HK-2 (cell line): ENCODE results near the gene CFL1.

Experiments
- DNase-seq: peaks from one replicate; pipeline ENCODE4 v3.0.0-alpha.2; 2018; ENCODE audit not compliant: unreplicated experiment

Gene CFL1

GRCh38 chr11:65887723-65888162 lies 29.8 kb upstream of the CFL1 start:
- DNase-seq = no peak

- no peak for DNase-seq
Observed at GRCh38 chr11:65886826-65887722, 29.1 kb upstream of the CFL1 start.

GRCh38 chr11:65885808-65886536 lies 28.0 kb upstream of the CFL1 start:
- DNase-seq = no peak

- no peak for DNase-seq
Observed at GRCh38 chr11:65885231-65885630, 27.3 kb upstream of the CFL1 start.

GRCh38 chr11:65884716-65885092 lies 26.7 kb upstream of the CFL1 start:
- DNase-seq = peak; percentile 73

- no peak for DNase-seq
Observed at GRCh38 chr11:65883786-65884715, 26.1 kb upstream of the CFL1 start.

GRCh38 chr11:65883058-65883761 lies 25.2 kb upstream of the CFL1 start:
- no peak for DNase-seq

GRCh38 chr11:65882120-65883057 lies 24.4 kb upstream of the CFL1 start:
- DNase-seq = no peak

GRCh38 chr11:65880844-65881421 lies 23.0 kb upstream of the CFL1 start:
- DNase-seq = no peak

- DNase-seq = no peak
Observed at GRCh38 chr11:65880027-65880426, 22.0 kb upstream of the CFL1 start.

GRCh38 chr11:65879617-65880016 lies 21.6 kb upstream of the CFL1 start, which contains the start of gene CTSW:
CTSW (plus strand) TSS chr11:65879837; CDS start chr11:65879855, 18 bp downstream.
- DNase-seq = no peak

GRCh38 chr11:65873318-65874156 lies 15.6 kb upstream of the CFL1 start:
- DNase-seq = peak; percentile 91

GRCh38 chr11:65872586-65873317 lies 14.8 kb upstream of the CFL1 start, which contains the start of gene EFEMP2:
EFEMP2 (minus strand) TSS chr11:65872800; CDS start chr11:65872354, 446 bp downstream.
- DNase-seq = no peak

- DNase-seq = no peak
Observed at GRCh38 chr11:65871811-65872548, 14.0 kb upstream of the CFL1 start.

- DNase-seq = no peak
Observed at GRCh38 chr11:65870706-65871681, 13.0 kb upstream of the CFL1 start.

GRCh38 chr11:65870307-65870658 lies 12.3 kb upstream of the CFL1 start:
- DNase-seq = no peak
